ENCODE measurements around the gene PAN2.
"Not testable (repeated sequence)": the region's sequence is repeated elsewhere in the genome, so short reads cannot be mapped to it uniquely, and the experiment has no call there.

The PAN2 gene

DNA sequence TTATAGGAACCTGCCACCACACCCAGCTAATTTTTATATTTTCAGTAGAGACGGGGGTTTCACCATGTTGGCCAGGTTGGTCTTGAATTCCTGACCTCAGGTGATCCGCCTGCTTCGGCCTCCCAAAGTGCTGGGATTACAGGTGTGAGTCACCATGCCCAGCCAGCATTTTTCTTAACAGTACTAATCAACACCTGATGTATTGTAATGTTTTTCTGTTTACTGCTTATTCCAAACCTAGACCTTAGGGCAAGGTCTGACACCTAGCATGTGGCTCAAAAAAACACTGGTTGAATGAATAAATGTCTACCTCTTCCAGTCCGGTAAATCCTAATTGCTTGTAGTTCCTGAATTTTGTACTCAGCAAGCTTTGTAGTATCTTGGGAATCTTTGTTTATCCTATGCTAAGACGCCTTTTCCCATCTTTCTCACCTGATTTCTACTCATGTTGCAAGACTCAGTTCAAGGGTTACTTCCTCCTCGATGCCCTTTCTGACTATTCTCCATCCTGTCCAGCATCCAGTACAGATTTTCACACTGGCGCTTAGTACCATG lies 2.8 kb downstream of the PAN2 start:
- H3K4me3 ChIP-seq (ENCODE audit: low read depth, low read length), result no peak overlapping the region
- TF ChIP-seq, protein P1, sequence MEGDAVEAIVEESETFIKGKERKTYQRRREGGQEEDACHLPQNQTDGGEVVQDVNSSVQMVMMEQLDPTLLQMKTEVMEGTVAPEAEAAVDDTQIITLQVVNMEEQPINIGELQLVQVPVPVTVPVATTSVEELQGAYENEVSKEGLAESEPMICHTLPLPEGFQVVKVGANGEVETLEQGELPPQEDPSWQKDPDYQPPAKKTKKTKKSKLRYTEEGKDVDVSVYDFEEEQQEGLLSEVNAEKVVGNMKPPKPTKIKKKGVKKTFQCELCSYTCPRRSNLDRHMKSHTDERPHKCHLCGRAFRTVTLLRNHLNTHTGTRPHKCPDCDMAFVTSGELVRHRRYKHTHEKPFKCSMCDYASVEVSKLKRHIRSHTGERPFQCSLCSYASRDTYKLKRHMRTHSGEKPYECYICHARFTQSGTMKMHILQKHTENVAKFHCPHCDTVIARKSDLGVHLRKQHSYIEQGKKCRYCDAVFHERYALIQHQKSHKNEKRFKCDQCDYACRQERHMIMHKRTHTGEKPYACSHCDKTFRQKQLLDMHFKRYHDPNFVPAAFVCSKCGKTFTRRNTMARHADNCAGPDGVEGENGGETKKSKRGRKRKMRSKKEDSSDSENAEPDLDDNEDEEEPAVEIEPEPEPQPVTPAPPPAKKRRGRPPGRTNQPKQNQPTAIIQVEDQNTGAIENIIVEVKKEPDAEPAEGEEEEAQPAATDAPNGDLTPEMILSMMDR (IDR thresholded peaks at IDR 0.05; ENCODE audit: low read depth, low read length), result no peak

- TF ChIP-seq, protein P1 (IDR thresholded peaks at IDR 0.05; ENCODE audit: low read depth, low read length), result no peak
Observed at GRCh38 chr12:56326533-56326932, 7.3 kb downstream of the PAN2 start.

GRCh38 chr12:56326126-56326525 lies 7.7 kb downstream of the PAN2 start:
- TF ChIP-seq, protein P1 (IDR thresholded peaks at IDR 0.05; ENCODE audit: low read depth, low read length), result no peak
- H3K4me3 ChIP-seq (ENCODE audit: low read depth, low read length), result no peak overlapping the region

More at GRCh38 chr12:56326533-56326932, 7.3 kb downstream of the PAN2 start:
- no peak overlapping the region for H3K4me3 ChIP-seq (ENCODE audit: low read depth, low read length)

DNA sequence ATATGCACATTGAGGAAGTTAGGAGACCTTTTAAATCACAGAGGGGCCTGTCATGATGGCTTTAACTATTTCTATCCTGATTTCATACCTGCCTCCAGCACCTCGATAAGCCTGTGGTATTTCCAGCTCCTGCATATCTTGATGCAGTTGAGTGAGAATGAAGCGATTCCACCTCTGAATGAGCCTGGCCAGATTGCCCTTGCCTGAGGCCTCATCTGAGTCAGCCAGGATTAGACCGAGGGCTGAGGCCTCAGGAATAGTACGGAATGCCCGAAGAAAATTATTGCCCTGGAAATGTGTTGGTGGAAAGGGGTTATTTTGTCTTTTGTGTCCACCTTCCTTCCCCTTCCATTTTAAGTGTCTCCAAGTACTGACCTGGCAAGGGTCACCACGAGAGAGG lies 9.6 kb downstream of the PAN2 start:
- TF ChIP-seq, protein P1 (IDR thresholded peaks at IDR 0.05; ENCODE audit: low read depth, low read length), result no peak
- H3K4me3 ChIP-seq (ENCODE audit: low read depth, low read length), result no peak overlapping the region

GRCh38 chr12:56321610-56322009 lies 12.2 kb downstream of the PAN2 start:
- not testable (repeated sequence) for H3K4me3 ChIP-seq (ENCODE audit: low read depth, low read length)

- no peak overlapping the region for H3K4me3 ChIP-seq (ENCODE audit: low read depth, low read length)
- TF ChIP-seq, protein P1 (IDR thresholded peaks at IDR 0.05; ENCODE audit: low read depth, low read length), result no peak
Observed at GRCh38 chr12:56321027-56321426, 12.8 kb downstream of the PAN2 start.

GRCh38 chr12:56317675-56318074 lies 16.1 kb downstream of the PAN2 start:
- TF ChIP-seq, protein P1 (IDR thresholded peaks at IDR 0.05; ENCODE audit: low read depth, low read length), result no peak
- no peak overlapping the region for H3K4me3 ChIP-seq (ENCODE audit: low read depth, low read length)
